Naive thymus-derived CD4-positive, alpha-beta T cell (primary cell): ENCODE measurements around the gene PRKAB2. TPM values are rescaled to one million over a fixed set of nuclear protein-coding genes. Genes with fewer than 3 reads are reported as not detected.
"Not testable (repeated sequence)": the region's sequence is repeated elsewhere in the genome, so short reads cannot be mapped to it uniquely, and the experiment has no call there.

Experiments
- ATAC-seq: fragments of 150-1000 bp; cut with Tn5 transposase; 2 replicates; pipeline ENCODE4 v1.10.0; 2021; ENCODE audit warnings: mild to moderate bottlenecking, moderate library complexity
- CTCF ChIA-PET: fragments of 350-600 bp; sonication (Branson Sonifier 250); formaldehyde crosslinking; loops from one replicate; lab custom pipeline; 2021; ENCODE audit warnings: antibody characterized with exemption; lab: Charles Lee
- POLR2A ChIA-PET: fragments of 350-600 bp; sonication (Branson Sonifier 250); formaldehyde crosslinking; loops from one replicate; lab custom pipeline; 2021; ENCODE audit warnings: antibody characterized with exemption, inconsistent platforms; lab: Charles Lee
- DNase-seq, 9 donors: peaks; one replicate each; pipeline versions ENCODE4 v3.0.0 to v3.0.0-alpha.2; 2020 to 2022; ENCODE audit warnings: mixed read lengths in 1 of 9
- H3K27ac ChIP-seq: one replicate; pipeline ENCODE4 v1.7.0; 2013; ENCODE audit warnings: mild to moderate bottlenecking, low read depth, low read length, moderate library complexity
- H3K27me3 ChIP-seq, 2 donors: one replicate each; pipeline ENCODE4 v1.7.0; 2013; ENCODE audit warnings: low read length in 2 of 2, mild to moderate bottlenecking in 2 of 2, moderate library complexity in 2 of 2; ENCODE audit not compliant: control insufficient read depth in 2 of 2, insufficient read depth in 2 of 2
- H3K36me3 ChIP-seq, 3 experiments: 1 replicate in 2 of 3; 2 replicates in 1 of 3; pipeline ENCODE4 v1.7.0; 2013; ENCODE audit warnings: low read length in 3 of 3, mild to moderate bottlenecking in 3 of 3, moderate library complexity in 1 of 3; ENCODE audit not compliant: insufficient read depth in 3 of 3, control insufficient read depth in 2 of 3
- H3K4me1 ChIP-seq, 2 donors: one replicate each; pipeline ENCODE4 v1.7.0; 2013; ENCODE audit warnings: low read length in 2 of 2, mild to moderate bottlenecking in 2 of 2, moderate library complexity in 1 of 2; ENCODE audit not compliant: control insufficient read depth in 2 of 2, insufficient read depth in 2 of 2
- H3K4me3 ChIP-seq: 2 replicates; pipeline ENCODE4 v1.7.0; 2013; ENCODE audit warnings: mild to moderate bottlenecking, low read length
- H3K9me3 ChIP-seq, 3 experiments: 1 replicate in 2 of 3; 2 replicates in 1 of 3; pipeline ENCODE4 v1.7.0; 2013; ENCODE audit warnings: low read length in 3 of 3; ENCODE audit not compliant: control insufficient read depth in 2 of 3
- H3K27ac Mint-ChIP-seq, 9 donors: one replicate each; pipeline ENCODE4 v1.8.0; 2020 to 2022; ENCODE audit warnings: mixed read lengths in 9 of 9, mild to moderate bottlenecking in 8 of 9, moderate library complexity in 5 of 9, inconsistent platforms in 2 of 9
- H3K27me3 Mint-ChIP-seq, 5 donors: one replicate each; pipeline ENCODE4 v1.8.0; 2021 to 2022; ENCODE audit warnings: mixed read lengths in 5 of 5, mild to moderate bottlenecking in 1 of 5
- H3K36me3 Mint-ChIP-seq, 5 donors: one replicate each; pipeline ENCODE4 v1.8.0; 2020 to 2022; ENCODE audit warnings: mixed read lengths in 5 of 5, mild to moderate bottlenecking in 3 of 5, inconsistent platforms in 1 of 5
- H3K4me1 Mint-ChIP-seq, 7 donors: one replicate each; pipeline ENCODE4 v1.8.0; 2020 to 2022; ENCODE audit warnings: mixed read lengths in 7 of 7, mild to moderate bottlenecking in 3 of 7, inconsistent platforms in 1 of 7
- H3K4me3 Mint-ChIP-seq, 10 donors: one replicate each; pipeline ENCODE4 v1.8.0; 2020 to 2022; ENCODE audit warnings: mild to moderate bottlenecking in 10 of 10, mixed read lengths in 10 of 10, moderate library complexity in 6 of 10, inconsistent platforms in 2 of 10
- H3K9me3 Mint-ChIP-seq, 11 donors: one replicate each; pipeline ENCODE4 v1.8.0; 2020 to 2022; ENCODE audit warnings: mixed read lengths in 11 of 11, mild to moderate bottlenecking in 4 of 11, inconsistent platforms in 1 of 11, moderate library complexity in 1 of 11
- intact Hi-C, 2 donors: fragments of 100-400 bp; cut with micrococcal nuclease; formaldehyde crosslinking; loops; one replicate each; pipeline ENCODE4 v1.15.1; 2023
- polyA plus RNA-seq, 2 donors: library from polyadenylated mRNA; unstranded; fragments of 300-500 nt; fragmentation: Illumina TruSeq; gene quantifications; one replicate each; pipeline ENCODE4 v1.2.3, GENCODE V29; 2021
- total RNA-seq, 6 experiments: library from RNA in 5 of 6; stranded (reverse) in 5 of 6; gene quantifications; 1 replicate in 5 of 6; 2 replicates in 1 of 6; pipeline ENCODE4 v1.2.3 and lab custom pipeline; 2021 to 2026

Gene PRKAB2
- total and polyA plus RNA-seq, 7 experiments from 2014 or later, result 2.4 to 26.9 (median 10.2) TPM

GRCh38 chr1:147207192-147207591, 34.9 kb upstream of the PRKAB2 start:
- CTCF ChIA-PET, result no interaction called here
- H3K4me3 Mint-ChIP-seq, result no peak overlapping the region
- H3K36me3 Mint-ChIP-seq, result peaks cover 2 to 29% (median 22%) of the 10 kb centered on the region in 5 donors
- no peak for ATAC-seq
- H3K9me3 Mint-ChIP-seq, result peaks cover 0 to 5% (median 0%) of the 10 kb centered on the region in 11 donors
- Histone ChIP-seq H3K9me3 (no peaks in the 10 kb centered on the region), H3K27me3 (no peaks in the 10 kb centered on the region), H3K36me3 (no peaks in the 10 kb centered on the region), H3K27ac (no peak overlapping the region), H3K4me3 (no peak overlapping the region), H3K4me1 (no peaks in the 10 kb centered on the region)
- H3K27me3 Mint-ChIP-seq, result peaks cover 0 to 2% (median 0%) of the 10 kb centered on the region in 5 donors
- intact Hi-C loops, result no loop called here
- no peaks in the 10 kb centered on the region for H3K4me1 Mint-ChIP-seq
- POLR2A ChIA-PET, result no interaction called here
- no peak for DNase-seq
- no peak overlapping the region for H3K27ac Mint-ChIP-seq

- Histone ChIP-seq H3K27ac (no peak overlapping the region), H3K36me3 (no peaks in the 10 kb centered on the region), H3K9me3 (no peaks in the 10 kb centered on the region), H3K4me3 (no peak overlapping the region), H3K27me3 (no peaks in the 10 kb centered on the region), H3K4me1 (no peaks in the 10 kb centered on the region)
- POLR2A ChIA-PET, result interaction anchor here (0.7 kb wide), 1 partner anchor 32 kb away, joined by 3 read pairs; no protein-coding TSS in a partner anchor
- H3K36me3 Mint-ChIP-seq, result peaks cover 2 to 23% (median 16%) of the 10 kb centered on the region in 5 donors
- DNase-seq, result no peak
- no peak overlapping the region for H3K27ac Mint-ChIP-seq
- H3K4me1 Mint-ChIP-seq, result peaks cover 0 to 4% (median 0%) of the 10 kb centered on the region in 7 donors
- H3K9me3 Mint-ChIP-seq, result peaks cover 0 to 5% (median 0%) of the 10 kb centered on the region in 11 donors
- CTCF ChIA-PET, result no interaction called here
- peaks cover 0 to 2% (median 0%) of the 10 kb centered on the region in 5 donors for H3K27me3 Mint-ChIP-seq
- intact Hi-C loops, result no loop called here
- no peak for ATAC-seq
- no peak overlapping the region for H3K4me3 Mint-ChIP-seq
Observed at GRCh38 chr1:147204080-147204479, 31.8 kb upstream of the PRKAB2 start.

- ATAC-seq (no peak), DNase-seq (no peak)
- H3K4me1 Mint-ChIP-seq, result peaks cover 0 to 4% (median 0%) of the 10 kb centered on the region in 7 donors
- no peak overlapping the region for H3K4me3 Mint-ChIP-seq
- H3K27ac Mint-ChIP-seq, result no peak overlapping the region
- intact Hi-C loops, result no loop called here
- Histone ChIP-seq H3K27me3 (no peaks in the 10 kb centered on the region), H3K4me1 (no peaks in the 10 kb centered on the region), H3K9me3 (no peaks in the 10 kb centered on the region), H3K27ac (no peak overlapping the region), H3K36me3 (no peaks in the 10 kb centered on the region), H3K4me3 (no peak overlapping the region)
- ChIA-PET POLR2A (no interaction called here), CTCF (no interaction called here)
- H3K27me3 Mint-ChIP-seq, result peaks cover 0 to 2% (median 0%) of the 10 kb centered on the region in 5 donors
- H3K9me3 Mint-ChIP-seq, result peaks cover 0 to 5% (median 0%) of the 10 kb centered on the region in 11 donors
- H3K36me3 Mint-ChIP-seq, result peaks cover 2 to 23% (median 16%) of the 10 kb centered on the region in 5 donors
Observed at GRCh38 chr1:147202576-147202975, 30.3 kb upstream of the PRKAB2 start.

- ChIA-PET CTCF (interaction anchor here (0.7 kb wide), 1 partner anchor 50 kb away, joined by 3 read pairs; no protein-coding TSS in a partner anchor), POLR2A (no interaction called here)
- no peak for ATAC-seq
- no peak for DNase-seq
- Mint-ChIP-seq H3K27me3 (no peaks in the 10 kb centered on the region), H3K4me1 (peaks cover 0 to 4% (median 0%) of the 10 kb centered on the region in 7 donors), H3K9me3 (peaks cover 0 to 3% (median 0%) of the 10 kb centered on the region in 11 donors), H3K36me3 (peaks cover 2 to 23% (median 16%) of the 10 kb centered on the region in 5 donors), H3K27ac (no peak overlapping the region), H3K4me3 (no peak overlapping the region)
- intact Hi-C loops, result no loop called here
- Histone ChIP-seq H3K27me3 (no peaks in the 10 kb centered on the region), H3K27ac (no peak overlapping the region), H3K4me3 (no peak overlapping the region), H3K36me3 (no peaks in the 10 kb centered on the region), H3K4me1 (no peaks in the 10 kb centered on the region), H3K9me3 (no peaks in the 10 kb centered on the region)
Observed at GRCh38 chr1:147201786-147202185, 29.5 kb upstream of the PRKAB2 start.

GRCh38 chr1:147201276-147201675, 29.0 kb upstream of the PRKAB2 start:
- ChIA-PET POLR2A (no interaction called here), CTCF (interaction anchor here (0.6 kb wide), 1 partner anchor 118 kb away, joined by 3 read pairs; no protein-coding TSS in a partner anchor)
- Mint-ChIP-seq H3K27me3 (no peaks in the 10 kb centered on the region), H3K36me3 (peaks cover 0 to 23% (median 16%) of the 10 kb centered on the region in 5 donors), H3K27ac (no peak overlapping the region), H3K4me3 (no peak overlapping the region), H3K9me3 (no peaks in the 10 kb centered on the region), H3K4me1 (peaks cover 0 to 4% (median 0%) of the 10 kb centered on the region in 7 donors)
- H3K9me3 ChIP-seq, result no peaks in the 10 kb centered on the region
- no peak overlapping the region for H3K27ac ChIP-seq
- intact Hi-C loops, result no loop called here
- ATAC-seq (no peak), DNase-seq (no peak)
- H3K4me1 ChIP-seq, result no peaks in the 10 kb centered on the region
- H3K4me3 ChIP-seq, result no peak overlapping the region
- H3K36me3 ChIP-seq, result no peaks in the 10 kb centered on the region
- H3K27me3 ChIP-seq, result no peaks in the 10 kb centered on the region

GRCh38 chr1:147197324-147197723, 25.1 kb upstream of the PRKAB2 start:
- H3K27me3 ChIP-seq, H3K4me3 ChIP-seq, ATAC-seq, H3K4me3 Mint-ChIP-seq, H3K36me3 ChIP-seq, CTCF ChIA-PET, H3K4me1 Mint-ChIP-seq, H3K27ac ChIP-seq, H3K27me3 Mint-ChIP-seq, H3K27ac Mint-ChIP-seq, H3K4me1 ChIP-seq, DNase-seq, H3K9me3 ChIP-seq, POLR2A ChIA-PET, intact Hi-C loops: not testable (repeated sequence)
- H3K36me3 Mint-ChIP-seq, result peaks cover 0 to 11% (median 3%) of the 10 kb centered on the region in 5 donors
- peaks cover 0 to 14% (median 0%) of the 10 kb centered on the region in 11 donors for H3K9me3 Mint-ChIP-seq

GRCh38 chr1:147189514-147189913, 17.2 kb upstream of the PRKAB2 start:
- H3K36me3 ChIP-seq, result no peaks in the 10 kb centered on the region

More at GRCh38 chr1:147189514-147189913, 17.2 kb upstream of the PRKAB2 start:
- Histone ChIP-seq H3K27ac (no peak overlapping the region), H3K4me1 (no peaks in the 10 kb centered on the region), H3K4me3 (no peak overlapping the region), H3K9me3 (no peaks in the 10 kb centered on the region), H3K27me3 (no peaks in the 10 kb centered on the region)
- no peak for DNase-seq
- intact Hi-C loops, result no loop called here
- ChIA-PET POLR2A (interaction anchor here (1.1 kb wide), 1 partner anchor 16 kb away, joined by 3 read pairs; no protein-coding TSS in a partner anchor), CTCF (no interaction called here)
- Mint-ChIP-seq H3K36me3 (peaks cover 0 to 7% (median 0%) of the 10 kb centered on the region in 5 donors), H3K27me3 (peaks cover 0 to 15% (median 0%) of the 10 kb centered on the region in 5 donors), H3K9me3 (peaks cover 0 to 9% (median 0%) of the 10 kb centered on the region in 11 donors), H3K4me3 (no peak overlapping the region), H3K27ac (no peak overlapping the region), H3K4me1 (no peaks in the 10 kb centered on the region)
- ATAC-seq, result no peak
